Measurements from ENCODE around the gene UNC13D.

DNA sequence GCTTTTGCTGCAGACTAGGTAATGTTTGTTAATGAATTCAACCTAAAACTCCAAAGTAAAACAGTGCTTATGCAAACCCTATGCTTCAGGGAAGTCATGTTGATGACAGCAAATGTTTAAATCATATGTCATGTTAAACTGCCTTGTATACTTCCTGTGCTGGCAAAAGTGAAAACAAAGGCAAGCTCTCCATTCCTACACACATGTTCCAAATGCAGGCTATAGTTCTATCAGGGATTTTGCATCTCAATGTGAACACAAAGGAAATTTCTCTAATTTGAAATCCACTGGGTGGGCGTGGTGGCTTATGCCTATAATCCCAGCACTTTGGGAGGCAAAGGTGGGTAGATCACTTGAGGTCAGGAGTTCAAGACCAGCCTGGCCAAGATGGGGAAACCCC, 40.3 kb downstream of the UNC13D start:
- TF ChIP-seq ZNF660 (tag by site-specific recombination; IDR thresholded peaks at IDR 0.05) (no peak), ZNF302 (tag by site-specific recombination; IDR thresholded peaks at IDR 0.05; ENCODE audit: low read depth) (no peak), ZNF24 (tag by site-specific recombination; IDR thresholded peaks at IDR 0.05) (no peak), YY1 (tag by site-specific recombination; IDR thresholded peaks at IDR 0.05) (no peak), ZNF701 (tag by site-specific recombination; IDR thresholded peaks at IDR 0.05) (no peak), ZNF350 (tag by site-specific recombination; IDR thresholded peaks at IDR 0.05) (no peak), ZBTB11 (tag by site-specific recombination; conservative IDR thresholded peaks at IDR 0.05; ENCODE audit: low read depth) (no peak), SETDB1 (IDR thresholded peaks at IDR 0.05; ENCODE audit: insufficient read length, low read length) (no peak), KLF1 (tag by site-specific recombination; IDR thresholded peaks at IDR 0.05) (no peak), TRIM28 (IDR thresholded peaks at IDR 0.05; ENCODE audit: borderline replicate concordance, low read length) (no peak), SP2 (tag by site-specific recombination; IDR thresholded peaks at IDR 0.05) (no peak)
- TF ChIP-seq, protein P1, sequence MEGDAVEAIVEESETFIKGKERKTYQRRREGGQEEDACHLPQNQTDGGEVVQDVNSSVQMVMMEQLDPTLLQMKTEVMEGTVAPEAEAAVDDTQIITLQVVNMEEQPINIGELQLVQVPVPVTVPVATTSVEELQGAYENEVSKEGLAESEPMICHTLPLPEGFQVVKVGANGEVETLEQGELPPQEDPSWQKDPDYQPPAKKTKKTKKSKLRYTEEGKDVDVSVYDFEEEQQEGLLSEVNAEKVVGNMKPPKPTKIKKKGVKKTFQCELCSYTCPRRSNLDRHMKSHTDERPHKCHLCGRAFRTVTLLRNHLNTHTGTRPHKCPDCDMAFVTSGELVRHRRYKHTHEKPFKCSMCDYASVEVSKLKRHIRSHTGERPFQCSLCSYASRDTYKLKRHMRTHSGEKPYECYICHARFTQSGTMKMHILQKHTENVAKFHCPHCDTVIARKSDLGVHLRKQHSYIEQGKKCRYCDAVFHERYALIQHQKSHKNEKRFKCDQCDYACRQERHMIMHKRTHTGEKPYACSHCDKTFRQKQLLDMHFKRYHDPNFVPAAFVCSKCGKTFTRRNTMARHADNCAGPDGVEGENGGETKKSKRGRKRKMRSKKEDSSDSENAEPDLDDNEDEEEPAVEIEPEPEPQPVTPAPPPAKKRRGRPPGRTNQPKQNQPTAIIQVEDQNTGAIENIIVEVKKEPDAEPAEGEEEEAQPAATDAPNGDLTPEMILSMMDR (tag by site-specific recombination; IDR thresholded peaks at IDR 0.05), result no peak
- TF ChIP-seq, protein P2, sequence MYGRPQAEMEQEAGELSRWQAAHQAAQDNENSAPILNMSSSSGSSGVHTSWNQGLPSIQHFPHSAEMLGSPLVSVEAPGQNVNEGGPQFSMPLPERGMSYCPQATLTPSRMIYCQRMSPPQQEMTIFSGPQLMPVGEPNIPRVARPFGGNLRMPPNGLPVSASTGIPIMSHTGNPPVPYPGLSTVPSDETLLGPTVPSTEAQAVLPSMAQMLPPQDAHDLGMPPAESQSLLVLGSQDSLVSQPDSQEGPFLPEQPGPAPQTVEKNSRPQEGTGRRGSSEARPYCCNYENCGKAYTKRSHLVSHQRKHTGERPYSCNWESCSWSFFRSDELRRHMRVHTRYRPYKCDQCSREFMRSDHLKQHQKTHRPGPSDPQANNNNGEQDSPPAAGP (tag by site-specific recombination; IDR thresholded peaks at IDR 0.05), result no peak

All from HEK293 (cell line).